Activated effector memory CD4-positive, alpha-beta T cell treated with Interleukin-2 at 50 U/mL for 16 hours (primary cell): ENCODE results near the gene IDI1.
"Not testable (repeated sequence)": the region's sequence is repeated elsewhere in the genome, so short reads cannot be mapped to it uniquely, and the experiment has no call there.

Experiments used
- DNase-seq: peaks from one replicate; pipeline ENCODE4 v3.0.0-alpha.2; 2020

Gene IDI1

DNA sequence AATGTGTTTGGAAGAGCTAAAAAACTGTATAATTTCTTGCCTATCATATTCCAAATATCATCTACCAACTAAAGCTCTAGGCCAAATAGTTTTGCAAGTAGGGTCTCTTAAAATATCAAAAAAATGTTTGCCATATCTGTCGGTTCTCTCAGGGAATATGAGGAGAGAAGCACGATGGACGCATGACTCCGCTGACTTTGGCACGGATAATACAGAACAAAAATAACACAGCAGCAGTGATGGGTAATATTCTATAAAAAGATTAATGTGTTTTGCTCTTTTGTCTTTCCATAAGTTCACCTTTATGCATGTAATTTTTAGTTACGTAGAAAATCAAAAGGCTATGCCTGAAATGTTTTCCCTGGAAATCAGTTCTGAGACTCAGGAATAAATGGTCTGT, 22.3 kb downstream of the IDI1 start:
- DNase-seq: no peak

DNA sequence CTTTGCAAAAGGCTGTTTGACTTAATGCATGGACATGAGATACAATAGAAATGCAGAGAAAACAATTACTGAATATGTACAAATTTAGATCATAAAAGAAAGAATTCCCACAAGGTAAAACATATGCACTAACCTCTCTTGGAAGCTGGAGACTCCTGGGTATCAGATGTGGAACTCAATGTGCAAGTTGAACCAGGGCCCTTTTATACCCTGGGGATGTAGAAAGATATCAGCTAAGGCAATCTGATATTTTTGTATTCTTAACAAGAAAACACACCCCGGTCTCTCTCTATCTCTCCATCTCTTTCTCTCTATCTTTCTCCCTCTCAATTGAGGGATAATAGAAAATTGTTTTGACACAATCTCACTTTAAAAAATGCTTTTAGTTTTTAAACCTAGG, 23.2 kb downstream of the IDI1 start, which contains the start of gene IDI2:
IDI2 (minus strand) TSS at position 177 of the 400 bp plus-strand sequence. CDS start 1,136 bp downstream, outside the sequence.
- DNase-seq: no peak

DNA sequence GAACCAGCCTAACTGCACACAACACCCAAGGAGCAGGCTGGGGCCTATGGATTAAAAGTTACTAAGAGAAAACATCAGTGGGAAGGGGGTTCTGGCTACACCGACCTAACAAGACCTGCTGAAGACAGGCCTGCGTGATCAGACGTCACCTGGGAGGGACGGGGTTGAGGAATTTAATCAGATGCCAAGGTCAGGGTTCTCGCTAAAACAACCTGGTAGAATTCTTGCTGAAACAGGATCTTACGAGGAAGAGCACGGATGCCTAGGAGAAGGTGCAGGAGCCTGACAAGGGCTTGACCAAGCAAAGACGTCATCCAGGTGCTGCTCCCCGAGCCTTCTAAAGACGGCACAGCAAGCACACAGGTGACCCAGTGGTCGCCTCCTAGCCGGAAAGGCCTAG, 24.8 kb downstream of the IDI1 start:
- DNase-seq: no peak

DNA sequence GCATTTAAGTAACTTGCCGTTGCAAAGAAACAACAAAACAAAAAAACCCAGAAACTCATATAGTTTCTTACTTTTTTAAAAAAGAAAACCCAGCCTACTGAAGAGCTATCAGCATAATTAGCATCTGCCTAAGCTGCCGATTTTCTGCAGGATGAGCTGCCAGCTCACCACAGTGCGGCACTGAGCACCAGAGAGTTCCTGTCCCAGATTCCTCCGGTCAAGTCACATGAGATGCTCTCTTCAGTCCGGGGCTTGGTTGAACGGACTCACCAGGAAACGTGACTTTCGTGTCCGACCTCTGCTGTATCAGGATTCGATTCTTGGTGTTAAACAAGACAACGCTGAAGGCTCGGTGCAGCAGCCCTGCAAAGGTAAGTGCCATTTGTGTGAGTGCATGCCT, 26.5 kb downstream of the IDI1 start:
- DNase-seq: no peak

DNA sequence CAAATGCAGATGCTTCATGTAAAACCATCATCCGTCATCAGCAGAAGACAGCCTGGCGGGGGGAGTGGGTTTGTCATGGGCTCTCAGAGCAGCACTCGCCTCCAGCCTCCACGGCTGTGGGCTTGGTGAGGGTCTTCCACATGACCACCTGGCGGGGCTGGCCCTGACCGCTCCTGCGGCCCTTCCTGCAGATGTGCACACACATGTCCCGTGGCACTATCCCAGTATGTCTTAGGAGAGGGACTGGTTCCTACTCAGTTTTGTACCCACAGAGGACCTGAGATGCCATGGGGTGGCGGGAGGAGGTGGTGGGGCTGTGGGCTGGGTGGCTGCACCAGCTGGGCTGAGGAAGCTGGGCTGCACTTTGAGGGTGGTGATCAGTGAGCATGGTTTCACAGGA, 28.0 kb downstream of the IDI1 start:
- DNase-seq: no peak

DNA sequence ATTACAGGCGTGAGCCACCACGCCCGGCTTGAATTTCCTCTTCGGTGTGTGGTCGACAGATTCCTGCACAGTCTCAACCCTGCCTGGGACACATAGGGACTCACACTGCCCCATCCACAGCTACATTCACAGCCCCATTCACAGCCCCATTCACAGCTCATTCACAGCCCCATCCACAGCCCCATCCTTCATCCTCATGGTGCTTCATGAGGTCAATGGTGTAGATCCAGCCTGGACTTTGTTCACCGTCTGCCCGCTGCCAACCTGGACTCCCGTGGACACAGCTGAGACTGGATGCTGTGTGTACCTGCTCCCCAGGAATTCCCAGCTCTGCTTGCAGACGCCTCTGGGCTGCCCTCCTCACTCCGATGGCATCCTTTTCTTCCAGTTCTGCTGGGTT, 28.5 kb downstream of the IDI1 start:
- DNase-seq: no peak

DNA sequence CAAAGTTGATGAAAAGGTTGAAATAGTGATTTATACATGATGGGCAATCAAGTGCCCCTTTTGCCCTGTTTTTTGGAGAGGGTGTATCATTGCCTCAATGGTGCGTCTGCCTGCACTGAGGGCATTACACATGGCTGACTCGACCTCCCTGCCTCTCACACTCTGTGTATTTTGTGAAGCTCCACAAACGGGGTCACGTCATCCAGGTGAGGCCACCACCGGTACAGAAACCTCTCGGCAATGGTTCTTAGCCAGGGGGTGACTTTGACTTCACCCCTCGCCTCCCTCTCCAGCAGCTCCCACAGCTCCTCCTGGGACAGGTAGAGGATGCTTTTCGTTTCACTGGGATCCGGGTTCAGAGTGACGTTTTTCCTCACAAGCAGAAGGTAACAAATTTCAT, 29.6 kb downstream of the IDI1 start:
- DNase-seq: no peak

DNA sequence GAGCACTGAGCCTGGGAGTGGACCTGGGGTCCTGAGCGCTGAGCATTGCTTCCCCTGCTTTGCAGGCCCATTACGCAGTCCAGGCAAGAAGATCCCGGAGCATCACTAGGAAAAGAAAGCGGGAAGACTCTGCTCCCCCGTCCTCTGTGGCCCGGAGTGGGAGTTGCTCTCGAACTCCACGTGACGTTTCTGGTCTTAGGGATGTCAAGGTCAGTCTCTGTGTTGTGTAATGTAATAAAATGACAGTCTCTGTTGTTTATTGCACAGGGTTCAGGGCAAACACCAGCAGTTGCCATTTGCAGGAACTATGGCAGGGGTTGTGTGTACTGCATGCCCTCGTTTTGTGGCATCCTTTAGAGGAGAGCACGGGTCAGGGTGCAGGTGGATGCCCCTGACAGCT, 33.2 kb downstream of the IDI1 start:
- DNase-seq: no peak

DNA sequence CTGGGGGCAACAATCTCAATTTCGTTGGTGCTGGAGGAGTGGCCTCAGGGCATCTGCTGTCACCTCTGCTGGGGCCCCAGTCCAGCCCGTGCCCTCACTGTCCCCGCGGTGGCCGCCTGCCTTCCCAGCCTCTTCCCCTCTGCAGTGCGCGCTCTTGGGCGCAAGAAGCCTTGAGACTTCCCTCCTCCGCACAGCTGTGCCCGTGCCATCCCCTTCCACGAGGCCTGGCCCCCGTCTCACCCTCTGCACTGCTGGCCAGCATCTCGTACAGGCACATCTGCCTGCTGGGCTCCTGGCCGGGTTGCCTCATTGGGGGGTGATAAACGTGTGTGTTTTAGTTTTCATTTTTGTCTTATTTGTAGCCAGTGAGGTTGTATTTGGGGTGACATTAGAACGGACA, 37.2 kb downstream of the IDI1 start:
- no peak for DNase-seq

DNA sequence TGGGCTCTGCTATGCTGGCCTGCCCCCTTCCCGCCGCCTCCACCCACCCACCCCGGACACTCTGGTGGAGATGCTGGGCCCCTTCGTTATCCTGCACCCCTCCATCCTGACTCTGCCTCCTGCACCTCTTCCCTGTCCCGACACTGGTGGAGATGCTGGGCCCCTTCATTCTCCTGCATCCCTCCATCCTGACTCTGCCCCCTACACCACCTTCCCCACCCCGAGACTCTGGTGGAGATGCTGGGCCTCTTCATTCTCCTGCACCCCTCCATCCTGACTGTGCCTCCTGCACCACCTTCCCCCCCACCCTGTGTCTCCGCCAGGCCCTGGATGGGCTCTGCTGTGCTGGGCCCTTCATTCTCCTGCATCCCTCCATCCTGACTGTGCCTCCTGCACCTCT, 38.2 kb downstream of the IDI1 start:
- no peak for DNase-seq

DNA sequence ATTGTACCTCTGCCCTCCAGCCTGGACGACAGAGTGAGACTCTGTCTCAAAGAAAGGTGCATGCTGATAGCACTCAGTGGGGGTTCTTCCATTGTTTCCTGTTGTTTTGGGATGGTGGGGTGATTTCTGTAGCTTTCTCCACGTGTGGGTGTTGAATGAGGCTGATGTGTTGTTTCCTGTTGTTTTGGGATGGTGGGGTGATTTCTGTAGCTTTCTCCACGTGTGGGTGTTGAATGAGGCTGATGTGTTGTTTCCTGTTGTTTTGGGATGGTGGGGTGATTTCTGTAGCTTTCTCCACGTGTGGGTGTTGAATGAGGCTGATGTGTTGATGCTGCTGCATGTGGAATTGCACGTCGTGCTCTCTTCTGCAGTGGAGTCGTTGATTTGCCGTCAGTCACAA, 39.0 kb downstream of the IDI1 start:
- not testable (repeated sequence) for DNase-seq

DNA sequence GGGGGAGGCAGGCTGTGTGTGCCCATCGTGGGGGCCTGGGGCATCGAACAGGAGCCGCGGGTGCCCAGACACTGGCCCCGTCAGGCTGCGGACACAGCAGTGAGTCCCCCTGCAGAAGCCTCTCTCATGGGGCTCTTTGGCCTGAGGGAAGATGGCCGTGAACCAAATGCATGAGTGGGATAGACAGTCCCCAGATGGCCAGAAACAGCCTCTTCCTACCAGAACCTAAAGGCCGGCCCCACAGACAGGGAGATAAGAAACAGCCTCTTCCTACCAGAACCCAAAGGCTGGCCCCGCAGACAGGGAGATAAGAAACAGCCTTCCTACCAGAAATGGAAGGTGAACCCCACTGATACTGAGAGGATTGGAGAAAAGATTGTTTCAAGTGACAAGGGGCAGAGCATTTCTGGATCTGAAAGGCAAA, 39.8 kb downstream of the IDI1 start:
- no peak for DNase-seq

DNA sequence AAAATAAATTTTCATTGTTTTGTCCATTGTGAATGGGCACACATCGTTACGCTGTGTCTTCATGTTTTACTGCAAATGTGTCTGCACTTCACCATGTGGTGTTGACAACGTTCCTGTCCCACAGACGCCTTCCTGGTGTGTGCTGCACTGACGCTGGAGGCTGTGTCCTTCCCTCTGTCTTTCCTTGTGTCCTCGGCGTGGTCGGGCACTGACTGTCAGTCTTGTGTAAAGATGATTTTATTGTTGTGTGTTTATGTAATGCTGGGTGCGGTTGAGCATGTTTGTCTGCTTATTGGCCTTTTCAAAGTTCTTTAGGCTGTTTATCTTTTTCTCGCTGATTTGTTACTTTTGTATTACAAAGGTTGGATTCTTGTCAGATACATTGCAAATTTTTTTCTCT, 41.3 kb downstream of the IDI1 start:
- DNase-seq: no peak

DNA sequence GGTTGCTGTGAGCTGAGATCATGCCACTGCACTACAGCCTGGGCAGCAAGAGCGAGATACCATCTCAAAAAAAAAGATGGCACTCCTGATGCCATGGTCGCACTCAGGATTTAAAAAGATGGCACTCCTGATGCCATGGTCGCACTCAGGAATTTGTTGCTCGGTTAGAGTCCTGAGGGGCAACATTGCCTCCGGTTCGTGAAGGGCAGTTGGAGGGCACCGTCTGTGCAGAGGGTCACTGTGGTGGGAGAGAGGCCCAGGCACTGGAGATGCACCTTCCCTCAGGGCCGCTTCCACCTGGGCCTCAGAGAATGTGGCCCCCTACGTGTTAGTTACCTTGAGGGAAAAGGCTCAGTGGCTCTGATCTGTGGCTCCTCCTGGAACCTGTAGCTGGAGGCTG, 42.3 kb downstream of the IDI1 start:
- no peak for DNase-seq

DNA sequence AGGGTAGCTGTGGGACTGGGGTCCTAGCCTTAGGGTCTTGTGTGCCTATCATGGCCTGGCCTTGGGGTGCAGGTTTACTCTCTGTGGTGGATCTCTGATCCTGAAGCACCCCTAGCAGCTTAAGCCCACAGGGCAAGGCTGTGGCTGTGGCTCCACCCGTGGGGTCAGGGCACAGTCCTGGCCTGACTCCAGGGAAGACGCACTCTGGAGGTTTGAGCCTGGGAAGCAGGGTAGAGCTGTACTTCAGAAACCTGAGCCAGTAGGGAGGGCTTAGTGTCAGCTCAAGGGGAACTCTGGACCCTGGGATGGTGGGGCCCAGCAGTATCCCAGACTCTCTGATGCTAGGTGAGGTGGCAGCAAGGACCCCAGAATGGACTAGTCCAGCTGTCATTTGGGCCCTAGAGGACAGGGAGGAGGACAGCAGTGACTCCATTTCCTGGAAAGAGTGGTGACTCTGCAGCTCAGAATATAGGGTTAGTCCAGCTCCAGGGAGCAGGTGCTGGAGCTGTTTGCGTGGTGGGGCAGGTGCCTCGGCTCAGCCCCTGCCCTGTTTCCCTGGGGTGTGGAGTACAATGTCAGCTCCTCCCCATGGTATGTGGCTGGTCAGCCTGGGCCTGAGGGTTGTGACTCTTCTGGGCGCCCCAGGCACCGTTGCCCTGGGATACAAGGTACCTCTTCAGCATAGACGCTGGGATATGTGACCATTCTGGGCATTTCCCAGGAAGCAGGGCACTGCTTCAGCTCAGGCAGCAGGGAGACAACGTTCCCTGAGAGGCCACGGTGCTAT, 44.8 kb downstream of the IDI1 start:
- no peak for DNase-seq

DNA sequence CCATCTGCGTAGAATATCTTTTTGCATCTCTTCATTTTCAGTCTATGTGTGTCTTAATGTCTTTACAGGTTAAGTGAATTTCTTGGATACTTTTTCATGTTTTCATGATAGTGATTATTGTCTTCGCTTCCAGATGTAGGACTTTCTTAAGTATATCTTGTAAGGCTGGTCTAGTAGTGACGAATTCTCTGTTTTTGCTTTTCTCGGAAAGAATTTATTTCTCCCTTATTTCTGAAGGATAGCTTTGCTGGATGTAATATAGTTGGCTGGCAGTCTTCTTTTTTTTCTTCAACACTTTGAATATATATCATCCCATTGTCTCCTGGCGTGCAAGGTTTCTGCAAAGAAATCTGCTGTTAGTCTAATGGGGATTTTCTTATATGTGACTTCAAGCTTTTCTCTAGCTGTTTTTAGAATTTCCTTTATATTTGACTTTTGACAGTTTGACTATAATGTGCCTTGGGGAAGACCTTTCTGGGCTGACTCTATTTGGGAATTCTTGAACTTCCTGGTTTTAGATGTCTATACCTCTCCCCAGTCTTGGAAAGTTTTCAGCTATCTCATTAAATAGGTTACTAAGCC, 46.4 kb downstream of the IDI1 start:
- DNase-seq: no peak

DNA sequence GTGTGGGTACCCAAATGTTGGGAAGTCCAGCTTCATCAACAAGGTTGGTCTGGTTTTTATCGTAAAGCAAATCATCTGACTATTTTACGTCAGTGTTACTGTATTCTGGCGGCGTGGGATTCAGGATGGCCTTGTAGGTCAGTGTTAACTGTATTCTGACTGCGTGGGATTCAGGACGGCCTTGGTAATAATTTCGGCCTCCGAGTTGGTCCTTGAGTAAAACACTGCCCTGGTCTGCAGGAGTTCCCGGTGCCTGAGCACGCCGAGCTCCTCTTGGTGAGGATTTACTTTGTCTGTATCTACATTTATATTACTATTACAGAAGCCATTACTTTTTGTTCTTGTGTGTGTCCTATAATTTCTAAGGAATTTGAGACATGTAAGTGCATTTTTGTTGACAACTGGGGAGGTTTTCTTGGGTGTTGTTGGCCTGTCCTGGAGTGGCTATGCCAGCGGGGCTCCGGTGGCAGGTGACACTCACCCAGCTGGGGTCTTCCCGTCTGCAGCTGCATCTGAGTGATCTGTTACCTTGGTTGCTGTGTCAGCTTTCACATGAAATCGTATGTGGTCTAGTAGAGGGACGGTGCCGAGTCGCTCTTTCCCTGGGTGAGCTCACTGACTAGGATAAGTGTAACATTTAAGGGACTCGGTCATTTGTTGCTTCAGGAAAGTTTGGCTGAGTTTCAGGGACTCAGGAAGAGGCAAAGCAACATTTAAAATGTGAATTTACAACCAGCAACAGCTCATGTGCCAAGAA, 51.5 kb downstream of the IDI1 start:
- DNase-seq: no peak

DNA sequence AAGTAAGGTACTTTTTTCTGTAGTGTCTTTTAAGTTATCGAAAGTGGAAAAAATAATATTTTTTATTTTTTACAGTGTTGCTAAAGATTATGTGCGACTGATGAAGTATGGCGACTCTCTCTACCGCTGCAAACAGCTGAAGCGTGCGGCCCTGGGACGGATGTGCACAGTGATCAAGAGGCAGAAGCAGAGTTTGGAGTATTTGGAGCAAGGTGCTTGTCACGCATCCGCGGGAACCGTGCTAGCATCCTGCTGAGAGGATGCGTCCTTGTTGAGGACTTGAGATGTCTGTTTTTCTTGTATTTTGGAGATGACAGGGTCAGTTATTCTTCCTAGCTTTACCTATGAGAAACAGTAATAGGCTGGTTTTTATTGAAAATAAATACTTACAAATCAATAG, 52.9 kb downstream of the IDI1 start:
- no peak for DNase-seq

DNA sequence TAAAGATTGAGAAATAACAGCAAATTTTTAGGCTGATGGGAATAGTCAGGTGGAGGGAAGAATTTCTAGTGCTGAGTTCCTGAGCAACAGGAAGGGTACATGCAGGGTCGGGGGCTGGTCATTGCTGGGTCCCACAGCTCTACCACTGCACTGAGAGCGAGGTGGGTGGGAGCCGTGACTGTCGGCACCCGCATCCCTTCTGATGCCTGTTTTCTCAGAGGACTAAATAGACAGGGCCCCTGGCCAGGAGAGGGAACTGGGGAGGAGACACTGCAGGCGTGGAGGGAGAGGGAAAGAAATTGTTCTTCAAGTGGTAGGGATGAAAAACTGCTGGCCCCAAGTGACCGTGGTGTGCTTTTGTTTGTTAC, 53.4 kb downstream of the IDI1 start:
- DNase-seq: no peak

DNA sequence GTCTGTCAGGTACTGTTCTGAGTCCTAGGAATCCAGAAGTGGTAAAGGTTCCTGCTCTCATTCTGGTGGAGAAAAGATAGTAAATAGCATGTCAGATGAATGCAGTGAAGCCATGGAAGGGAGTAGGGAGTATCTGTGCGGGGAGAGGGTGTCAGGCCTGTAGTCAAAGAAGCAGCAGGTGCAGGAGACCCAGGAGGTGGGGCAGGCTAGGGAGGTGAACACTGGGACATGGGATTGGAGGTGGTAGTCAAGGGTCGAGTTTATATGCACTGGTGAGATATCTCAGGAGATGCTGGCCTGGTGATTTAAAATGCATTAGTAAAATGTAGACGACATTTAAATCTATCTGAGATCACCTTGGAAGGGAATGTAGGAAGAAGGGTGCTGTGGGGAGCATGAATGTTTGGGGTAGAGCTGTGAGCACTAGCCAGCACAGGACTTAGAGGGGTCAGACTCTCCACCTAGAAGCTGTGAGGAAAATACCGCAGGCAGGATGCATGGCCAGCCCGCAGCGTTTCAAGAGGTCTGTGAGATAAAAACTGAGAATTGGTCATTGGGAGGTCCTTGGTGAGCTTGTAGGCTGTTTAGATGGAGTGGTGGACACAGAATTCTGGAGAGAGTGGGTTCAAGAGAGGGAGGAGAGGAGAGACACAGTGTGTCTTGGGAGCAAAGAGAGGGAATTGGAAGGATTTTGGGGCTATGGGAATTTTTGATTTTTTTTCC, 53.9 kb downstream of the IDI1 start:
- no peak for DNase-seq

DNA sequence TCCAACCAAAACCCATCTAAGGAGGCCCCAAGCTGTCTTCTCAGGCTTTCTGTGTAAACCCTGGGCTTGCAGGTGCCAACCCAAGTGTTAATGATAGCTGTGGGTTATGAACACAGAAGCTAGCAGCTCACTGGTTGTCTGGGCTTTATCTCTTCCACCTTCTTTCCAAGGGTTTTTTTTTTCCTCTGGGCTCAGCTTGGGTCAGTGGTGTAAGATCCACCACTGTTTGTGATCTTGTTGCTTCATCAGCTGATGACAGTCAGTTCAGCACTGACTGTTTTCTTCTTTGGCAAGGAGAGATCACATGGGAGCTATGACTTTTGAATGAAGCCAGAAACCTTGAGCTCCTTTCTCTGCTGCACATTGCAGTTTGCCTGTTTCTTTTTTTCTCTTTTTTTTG, 56.0 kb downstream of the IDI1 start:
- DNase-seq: no peak

DNA sequence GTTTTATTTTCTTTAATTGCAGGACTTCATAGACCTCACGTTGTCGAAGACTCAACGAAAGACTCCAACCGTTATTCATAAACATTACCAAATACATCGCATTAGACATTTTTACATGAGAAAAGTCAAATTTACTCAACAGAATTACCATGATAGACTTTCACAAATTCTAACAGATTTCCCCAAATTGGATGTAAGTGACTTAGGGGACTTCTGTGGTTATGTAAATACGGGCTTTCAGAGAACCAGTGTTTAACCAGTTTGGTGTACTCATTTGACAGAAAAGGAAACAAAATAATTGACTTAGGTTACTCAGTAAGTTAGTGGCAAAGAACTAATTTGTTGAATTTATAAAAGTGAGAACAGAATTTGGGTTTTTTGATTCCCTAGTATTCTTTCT, 56.5 kb downstream of the IDI1 start:
- DNase-seq: no peak

DNA sequence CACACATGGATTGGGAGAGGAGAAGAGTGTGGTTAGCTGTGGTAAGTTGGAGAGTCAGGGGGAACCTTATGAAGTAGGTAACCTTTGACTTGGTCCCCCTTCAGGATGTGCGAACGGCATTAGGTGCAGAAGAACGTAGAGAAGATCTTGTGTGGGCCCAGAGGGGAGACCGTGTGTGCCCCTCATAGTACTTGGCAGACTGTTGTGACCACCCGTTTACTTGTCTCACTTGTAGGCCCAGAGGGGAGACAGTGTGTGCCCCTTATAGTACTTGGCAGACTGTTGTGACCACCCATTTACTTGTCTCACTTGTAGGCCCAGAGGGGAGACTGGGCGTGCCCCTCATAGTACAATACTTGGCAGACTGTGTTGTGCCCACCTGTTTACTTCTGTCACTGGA, 58.1 kb downstream of the IDI1 start:
- DNase-seq: no peak
